ENCODE results near the gene BHMT. TPM values are rescaled to one million over a fixed set of nuclear protein-coding genes. Genes with fewer than 3 reads are reported as not detected.

BHMT gene
- total RNA-seq, 1 experiment from 2014 or later: 1.2 TPM

- 0 out of 2 replicates have a peak, but pooled peaks cover 4% of the 10 kb centered on the region for H3K4me1 Mint-ChIP-seq
- H3K36me3 Mint-ChIP-seq: no peaks in the 10 kb centered on the region
- ChIA-PET CTCF (no interaction called here), POLR2A (no interaction called here)
- DNase-seq (ENCODE audit: low spot score) (no peak), ATAC-seq (no peak)
- H3K9me3 Mint-ChIP-seq: no peaks in the 10 kb centered on the region
- TF ChIP-seq ZNF232 (CRISPR knock-in tag; IDR thresholded peaks at IDR 0.05) (no peak), E2F1 (CRISPR knock-in tag; IDR thresholded peaks at IDR 0.05) (no peak), E2F4 (CRISPR knock-in tag; IDR thresholded peaks at IDR 0.05; ENCODE audit: borderline replicate concordance, low read depth) (no peak), SOX15 (CRISPR knock-in tag; IDR thresholded peaks at IDR 0.05) (no peak), ATF1 (CRISPR knock-in tag; IDR thresholded peaks at IDR 0.05) (no peak), ZNF416 (CRISPR knock-in tag; IDR thresholded peaks at IDR 0.05) (no peak), MAX (CRISPR knock-in tag; IDR thresholded peaks at IDR 0.05) (no peak), CREM (CRISPR knock-in tag; IDR thresholded peaks at IDR 0.05) (no peak), SMAD4 (CRISPR knock-in tag; IDR thresholded peaks at IDR 0.05) (no peak), NR2C2 (CRISPR knock-in tag; IDR thresholded peaks at IDR 0.05) (no peak), ZNF423 (CRISPR knock-in tag; IDR thresholded peaks at IDR 0.05) (no peak), ZNF532 (CRISPR knock-in tag; IDR thresholded peaks at IDR 0.05; ENCODE audit: borderline replicate concordance) (no peak), MXD4 (CRISPR knock-in tag; IDR thresholded peaks at IDR 0.05; ENCODE audit: borderline replicate concordance) (no peak), FOXK1 (CRISPR knock-in tag; IDR thresholded peaks at IDR 0.05) (no peak), RORB (CRISPR knock-in tag; IDR thresholded peaks at IDR 0.05) (no peak), ETV6 (CRISPR knock-in tag; IDR thresholded peaks at IDR 0.05) (no peak)
- TF ChIP-seq, protein P1, sequence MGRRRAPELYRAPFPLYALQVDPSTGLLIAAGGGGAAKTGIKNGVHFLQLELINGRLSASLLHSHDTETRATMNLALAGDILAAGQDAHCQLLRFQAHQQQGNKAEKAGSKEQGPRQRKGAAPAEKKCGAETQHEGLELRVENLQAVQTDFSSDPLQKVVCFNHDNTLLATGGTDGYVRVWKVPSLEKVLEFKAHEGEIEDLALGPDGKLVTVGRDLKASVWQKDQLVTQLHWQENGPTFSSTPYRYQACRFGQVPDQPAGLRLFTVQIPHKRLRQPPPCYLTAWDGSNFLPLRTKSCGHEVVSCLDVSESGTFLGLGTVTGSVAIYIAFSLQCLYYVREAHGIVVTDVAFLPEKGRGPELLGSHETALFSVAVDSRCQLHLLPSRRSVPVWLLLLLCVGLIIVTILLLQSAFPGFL (CRISPR knock-in tag; IDR thresholded peaks at IDR 0.05; ENCODE audit: borderline replicate concordance): no peak
- TF ChIP-seq, protein P2, sequence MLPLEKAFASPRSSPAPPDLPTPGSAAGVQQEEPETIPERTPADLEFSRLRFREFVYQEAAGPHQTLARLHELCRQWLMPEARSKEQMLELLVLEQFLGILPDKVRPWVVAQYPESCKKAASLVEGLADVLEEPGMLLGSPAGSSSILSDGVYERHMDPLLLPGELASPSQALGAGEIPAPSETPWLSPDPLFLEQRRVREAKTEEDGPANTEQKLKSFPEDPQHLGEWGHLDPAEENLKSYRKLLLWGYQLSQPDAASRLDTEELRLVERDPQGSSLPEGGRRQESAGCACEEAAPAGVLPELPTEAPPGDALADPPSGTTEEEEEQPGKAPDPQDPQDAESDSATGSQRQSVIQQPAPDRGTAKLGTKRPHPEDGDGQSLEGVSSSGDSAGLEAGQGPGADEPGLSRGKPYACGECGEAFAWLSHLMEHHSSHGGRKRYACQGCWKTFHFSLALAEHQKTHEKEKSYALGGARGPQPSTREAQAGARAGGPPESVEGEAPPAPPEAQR (CRISPR knock-in tag; IDR thresholded peaks at IDR 0.05): no peak
- TF ChIP-seq, protein P3, sequence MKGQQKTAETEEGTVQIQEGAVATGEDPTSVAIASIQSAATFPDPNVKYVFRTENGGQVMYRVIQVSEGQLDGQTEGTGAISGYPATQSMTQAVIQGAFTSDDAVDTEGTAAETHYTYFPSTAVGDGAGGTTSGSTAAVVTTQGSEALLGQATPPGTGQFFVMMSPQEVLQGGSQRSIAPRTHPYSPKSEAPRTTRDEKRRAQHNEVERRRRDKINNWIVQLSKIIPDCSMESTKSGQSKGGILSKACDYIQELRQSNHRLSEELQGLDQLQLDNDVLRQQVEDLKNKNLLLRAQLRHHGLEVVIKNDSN (CRISPR knock-in tag; IDR thresholded peaks at IDR 0.05): no peak
- no peak overlapping the region for H3K4me3 Mint-ChIP-seq
- H3K27ac Mint-ChIP-seq: no peak overlapping the region
- H3K27me3 Mint-ChIP-seq (ENCODE audit: low read depth): no peaks in the 10 kb centered on the region
These were observed 29.8 kb upstream of the BHMT start for GRCh38 chr5:79081779-79082178.

Data from WTC11 (cell line).